GM23338 (cell line): ENCODE results near the gene ADTRP. TPM values are rescaled to one million over a fixed set of nuclear protein-coding genes. Genes with fewer than 3 reads are reported as not detected.

Experiments used
- ATAC-seq: fragments of 200-7000 bp; cut with Tn5 transposase; 3 replicates; pipeline ENCODE4 v1.9.1; 2020
- DNase-seq: peaks from one replicate; pipeline ENCODE4 v3.0.0-alpha.2; 2015; ENCODE audit warnings: low spot score
- H2AFZ ChIP-seq: fragments of 200-600 bp; sonication (generic); 2 replicates; pipeline ENCODE4 v1.8.0; 2016; ENCODE audit warnings: antibody characterized with exemption, mild to moderate bottlenecking, moderate library complexity
- H3F3A ChIP-seq: fragments of 200-600 bp; sonication (generic); replicated peaks from 2 replicates; pipeline ENCODE4 v1.8.0; 2017; ENCODE audit warnings: antibody characterized with exemption, mixed run types, low read depth
- H3K27ac ChIP-seq: fragments of 200-600 bp; sonication (generic); 2 replicates; pipeline ENCODE4 v1.6.1; 2016; ENCODE audit warnings: low read depth
- H3K27me3 ChIP-seq: fragments of 200-600 bp; sonication (generic); 2 replicates; pipeline ENCODE4 v1.8.0; 2016; ENCODE audit warnings: mild to moderate bottlenecking, mixed run types, moderate library complexity; ENCODE audit not compliant: insufficient read depth
- H3K36me3 ChIP-seq: fragments of 200-600 bp; sonication (generic); 2 replicates; pipeline ENCODE4 v1.8.0; 2016; ENCODE audit warnings: mild to moderate bottlenecking; ENCODE audit not compliant: insufficient read depth
- H3K4me1 ChIP-seq: fragments of 200-600 bp; sonication (generic); 2 replicates; pipeline ENCODE4 v1.8.0; 2016; ENCODE audit warnings: mild to moderate bottlenecking, moderate library complexity; ENCODE audit not compliant: insufficient read depth
- H3K4me2 ChIP-seq: fragments of 200-600 bp; sonication (generic); 2 replicates; pipeline ENCODE4 v1.7.1; 2017; ENCODE audit warnings: mixed run types
- H3K4me3 ChIP-seq: fragments of 200-600 bp; sonication (generic); 2 replicates; pipeline ENCODE4 v1.6.1; 2016; ENCODE audit warnings: mixed run types
- H3K79me2 ChIP-seq: fragments of 200-600 bp; sonication (generic); replicated peaks from 2 replicates; pipeline ENCODE4 v1.8.0; 2017; ENCODE audit warnings: mild to moderate bottlenecking; ENCODE audit not compliant: insufficient read depth
- H3K9me2 ChIP-seq: fragments of 200-600 bp; sonication (generic); 2 replicates; pipeline ENCODE4 v1.8.0; 2017; ENCODE audit not compliant: insufficient read depth
- H4K20me1 ChIP-seq: fragments of 200-600 bp; sonication (generic); replicated peaks from 2 replicates; pipeline ENCODE4 v1.8.0; 2017; ENCODE audit warnings: mild to moderate bottlenecking; ENCODE audit not compliant: insufficient read depth
- H3K27ac Mint-ChIP-seq: 2 replicates; pipeline ENCODE4 v1.8.0; 2020; ENCODE audit warnings: inconsistent platforms, mild to moderate bottlenecking, moderate library complexity, mixed read lengths
- H3K27me3 Mint-ChIP-seq: 3 replicates; pipeline ENCODE4 v1.8.0; 2022; ENCODE audit warnings: low read depth, mild to moderate bottlenecking, moderate library complexity, mixed read lengths, inconsistent platforms; ENCODE audit not compliant: insufficient read depth, poor library complexity
- H3K36me3 Mint-ChIP-seq: 3 replicates; pipeline ENCODE4 v1.8.0; 2021; ENCODE audit warnings: low read depth, mild to moderate bottlenecking, inconsistent platforms, moderate library complexity, mixed read lengths
- H3K4me1 Mint-ChIP-seq: 3 replicates; pipeline ENCODE4 v1.8.0; 2020; ENCODE audit warnings: mild to moderate bottlenecking, inconsistent platforms, mixed read lengths
- H3K4me3 Mint-ChIP-seq: 3 replicates; pipeline ENCODE4 v1.8.0; 2021; ENCODE audit warnings: moderate library complexity, mild to moderate bottlenecking, inconsistent platforms, mixed read lengths
- H3K9me3 Mint-ChIP-seq: 3 replicates; pipeline ENCODE4 v1.8.0; 2020; ENCODE audit warnings: moderate library complexity, mild to moderate bottlenecking, inconsistent platforms, mixed read lengths
- CREB1 ChIP-seq: fragments of 250-450 bp; sonication (Bioruptor Pico); IDR thresholded peaks from 2 replicates; pipeline ENCODE4 v1.5.0; 2020; ENCODE audit warnings: low read depth, mild to moderate bottlenecking, moderate library complexity
- CTCF ChIP-seq, 2 experiments: fragments of 200-600 bp in 1 of 2; sonication (generic) in 1 of 2; conservative IDR thresholded peaks; 2 replicates each; pipeline versions ENCODE4 v1.5.1 to v1.6.1; 2016 to 2017; ENCODE audit warnings: antibody characterized with exemption in 2 of 2, low read depth in 2 of 2, mild to moderate bottlenecking in 2 of 2, moderate library complexity in 1 of 2
- ETS1 ChIP-seq: IDR thresholded peaks from 2 replicates; pipeline ENCODE4 v1.6.1; 2016; ENCODE audit warnings: antibody characterized with exemption
- EZH2 ChIP-seq: fragments of 200-600 bp; sonication (generic); IDR thresholded peaks from one replicate; pipeline ENCODE4 v1.8.0; 2017; ENCODE audit warnings: antibody characterized with exemption, mild to moderate bottlenecking, low read depth; ENCODE audit not compliant: unreplicated experiment
- NANOG ChIP-seq: IDR thresholded peaks from 2 replicates; pipeline ENCODE4 v1.6.1; 2016; ENCODE audit warnings: antibody characterized with exemption, borderline replicate concordance
- ZNF114 ChIP-seq: fragments of 250-450 bp; sonication (Bioruptor Pico); IDR thresholded peaks from 2 replicates; pipeline ENCODE4 v1.5.0; 2020; ENCODE audit warnings: mild to moderate bottlenecking, moderate library complexity
- ZNF331 ChIP-seq: fragments of 250-450 bp; sonication (Bioruptor Pico); IDR thresholded peaks from 2 replicates; pipeline ENCODE4 v1.5.0; 2020; ENCODE audit warnings: low read depth, mild to moderate bottlenecking, moderate library complexity
- ZNF462 ChIP-seq: fragments of 250-450 bp; sonication (Bioruptor Pico); IDR thresholded peaks from 2 replicates; pipeline ENCODE4 v1.5.0; 2020; ENCODE audit warnings: mild to moderate bottlenecking, moderate library complexity
- polyA plus RNA-seq: library from polyadenylated mRNA; unstranded; fragments of >200 nt; fragmentation: Nextera tagmentation; extraction: Ambion mirVana; gene quantifications from 2 replicates; pipeline ENCODE4 v1.2.1, GENCODE V29; 2016
- total RNA-seq: library from RNA; depleted of rRNA; stranded (reverse); fragments of >200 nt; shearing (Covaris generic); gene quantifications from 2 replicates; pipeline ENCODE4 v1.2.3, GENCODE V29; 2014

The ADTRP gene
- total and polyA plus RNA-seq, 2 experiments from 2014 or later = not detected

- no peak overlapping the region for H3K27ac ChIP-seq
- H3K4me2 ChIP-seq = no peak overlapping the region
- no peak for DNase-seq
- ATAC-seq = no peak
- H3K27me3 Mint-ChIP-seq = no peaks in the 10 kb centered on the region
- no peak overlapping the region for H3K27ac Mint-ChIP-seq
- H3F3A ChIP-seq = no peaks in the 10 kb centered on the region
- no peaks in the 10 kb centered on the region for H3K9me2 ChIP-seq
- no peaks in the 10 kb centered on the region for H3K79me2 ChIP-seq
- H3K4me1 Mint-ChIP-seq = peaks cover 2% of the 10 kb centered on the region; the same call in 2 of the 3 replicates
- H3K4me1 ChIP-seq = no peaks in the 10 kb centered on the region
- no peak overlapping the region for H3K4me3 ChIP-seq
- H3K4me3 Mint-ChIP-seq = no peak overlapping the region
- H3K36me3 Mint-ChIP-seq = peaks cover 13% of the 10 kb centered on the region; the same call in 2 of the 3 replicates
- H3K36me3 ChIP-seq = no peaks in the 10 kb centered on the region
- TF ChIP-seq NANOG (no peak), CREB1 (CRISPR knock-in tag) (no peak), CTCF (conservative IDR thresholded peaks at IDR 0.05; ENCODE audit: low read depth in 2 of 2) (no peak), ZNF331 (CRISPR knock-in tag) (no peak)
- no peaks in the 10 kb centered on the region for H4K20me1 ChIP-seq
- H2AFZ ChIP-seq = no peak overlapping the region
- no peaks in the 10 kb centered on the region for H3K27me3 ChIP-seq
- H3K9me3 Mint-ChIP-seq = peaks cover 22% of the 10 kb centered on the region
Observed at GRCh38 chr6:11672669-11673068, 105.9 kb downstream of the ADTRP start.

GRCh38 chr6:11672256-11672655, 106.3 kb downstream of the ADTRP start:
- Histone ChIP-seq H4K20me1 (no peaks in the 10 kb centered on the region), H3K79me2 (no peaks in the 10 kb centered on the region), H3K4me2 (no peak overlapping the region), H3F3A (no peaks in the 10 kb centered on the region), H3K36me3 (no peaks in the 10 kb centered on the region), H3K4me1 (no peaks in the 10 kb centered on the region), H3K4me3 (no peak overlapping the region), H3K27ac (no peak overlapping the region), H3K27me3 (no peaks in the 10 kb centered on the region), H2AFZ (no peak overlapping the region), H3K9me2 (no peaks in the 10 kb centered on the region)
- Mint-ChIP-seq H3K4me1 (peaks cover 2% of the 10 kb centered on the region; the same call in 2 of the 3 replicates), H3K4me3 (no peak overlapping the region), H3K27ac (no peak overlapping the region), H3K9me3 (peaks cover 22% of the 10 kb centered on the region), H3K27me3 (no peaks in the 10 kb centered on the region), H3K36me3 (peaks cover 13% of the 10 kb centered on the region; the same call in 2 of the 3 replicates)
- TF ChIP-seq ZNF114 = no peak
- no peak for TF ChIP-seq ZNF462 (CRISPR knock-in tag)
- TF ChIP-seq EZH2 = no peak
- no peak for TF ChIP-seq ETS1
- ATAC-seq = no peak
- DNase-seq = no peak
